ENCODE results near the gene CWC15. TPM values are rescaled to one million over a fixed set of nuclear protein-coding genes. Genes with fewer than 3 reads are reported as not detected.

CWC15 gene
- total and polyA plus RNA-seq, 9 donors = 35.8 to 65.8 (median 56.0) TPM

DNA sequence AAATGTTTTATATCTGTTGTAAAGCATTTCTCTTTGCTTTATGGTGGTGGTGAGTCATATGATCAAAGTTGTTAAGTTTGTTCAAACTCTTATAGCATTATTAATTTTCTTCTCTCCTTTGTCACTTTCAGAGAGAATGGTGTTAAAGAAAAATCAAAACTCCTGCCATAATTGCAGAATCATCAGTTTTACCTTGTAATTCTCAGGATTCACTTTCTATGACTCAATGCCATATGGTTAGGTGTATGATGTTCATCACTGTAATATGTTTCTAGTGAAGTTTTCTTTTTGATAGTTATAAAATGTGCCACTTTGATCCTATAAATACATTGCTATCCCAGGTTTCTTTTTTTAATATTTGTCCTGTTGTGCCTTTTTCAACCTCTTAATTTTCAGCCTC lies 38.0 kb upstream of the CWC15 start:
- H3K36me3 ChIP-seq = no peaks in the 10 kb centered on the region
- H3K4me3 ChIP-seq = no peak overlapping the region
- H3K4me1 ChIP-seq (ENCODE audit: insufficient read depth) = no peaks in the 10 kb centered on the region
- TF ChIP-seq EP300 (IDR thresholded peaks at IDR 0.05) (no peak), POLR2A (IDR thresholded peaks at IDR 0.05) (no peak)
- TF ChIP-seq, protein P1, sequence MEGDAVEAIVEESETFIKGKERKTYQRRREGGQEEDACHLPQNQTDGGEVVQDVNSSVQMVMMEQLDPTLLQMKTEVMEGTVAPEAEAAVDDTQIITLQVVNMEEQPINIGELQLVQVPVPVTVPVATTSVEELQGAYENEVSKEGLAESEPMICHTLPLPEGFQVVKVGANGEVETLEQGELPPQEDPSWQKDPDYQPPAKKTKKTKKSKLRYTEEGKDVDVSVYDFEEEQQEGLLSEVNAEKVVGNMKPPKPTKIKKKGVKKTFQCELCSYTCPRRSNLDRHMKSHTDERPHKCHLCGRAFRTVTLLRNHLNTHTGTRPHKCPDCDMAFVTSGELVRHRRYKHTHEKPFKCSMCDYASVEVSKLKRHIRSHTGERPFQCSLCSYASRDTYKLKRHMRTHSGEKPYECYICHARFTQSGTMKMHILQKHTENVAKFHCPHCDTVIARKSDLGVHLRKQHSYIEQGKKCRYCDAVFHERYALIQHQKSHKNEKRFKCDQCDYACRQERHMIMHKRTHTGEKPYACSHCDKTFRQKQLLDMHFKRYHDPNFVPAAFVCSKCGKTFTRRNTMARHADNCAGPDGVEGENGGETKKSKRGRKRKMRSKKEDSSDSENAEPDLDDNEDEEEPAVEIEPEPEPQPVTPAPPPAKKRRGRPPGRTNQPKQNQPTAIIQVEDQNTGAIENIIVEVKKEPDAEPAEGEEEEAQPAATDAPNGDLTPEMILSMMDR (IDR thresholded peaks at IDR 0.05) = no peak
- H3K27ac ChIP-seq = no peak overlapping the region
- intact Hi-C loops (cut with DNase I) = no loop called here
- H3K27me3 ChIP-seq = no peaks in the 10 kb centered on the region
- no peak for DNase-seq
- H3K9me3 ChIP-seq = no peaks in the 10 kb centered on the region

DNA sequence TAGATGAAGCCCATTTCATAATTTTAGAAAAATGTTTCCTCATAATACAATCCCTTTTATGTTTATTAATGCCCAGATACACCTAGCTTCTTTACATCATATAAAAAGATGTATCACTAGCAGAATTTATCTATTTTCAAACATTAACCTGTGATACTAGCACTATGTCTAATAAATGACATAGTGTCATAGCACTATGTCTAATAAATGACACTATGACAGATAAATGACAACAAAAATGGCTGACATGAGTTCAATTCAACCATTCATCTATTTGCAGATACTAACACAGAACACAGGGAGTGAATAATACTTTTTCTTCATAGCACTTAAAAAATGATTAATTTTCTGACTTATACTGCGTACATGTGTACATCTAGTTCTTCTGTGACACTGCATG lies 32.3 kb upstream of the CWC15 start:
- H3K9me3 ChIP-seq = no peaks in the 10 kb centered on the region
- H3K27me3 ChIP-seq = no peaks in the 10 kb centered on the region
- WGBS, 3 donors = 88 to 95% (median 94%) methylated on average over 1 of the region's 1 CpG
- no peak for DNase-seq
- no peaks in the 10 kb centered on the region for H3K4me1 ChIP-seq (ENCODE audit: insufficient read depth)
- no peak overlapping the region for H3K4me3 ChIP-seq
- intact Hi-C loops (cut with DNase I) = no loop called here
- TF ChIP-seq POLR2A (IDR thresholded peaks at IDR 0.05) = no peak
- TF ChIP-seq, protein P1 (IDR thresholded peaks at IDR 0.05) = no peak
- no peak for TF ChIP-seq EP300 (IDR thresholded peaks at IDR 0.05)
- no peaks in the 10 kb centered on the region for H3K36me3 ChIP-seq
- H3K27ac ChIP-seq = no peak overlapping the region

DNA sequence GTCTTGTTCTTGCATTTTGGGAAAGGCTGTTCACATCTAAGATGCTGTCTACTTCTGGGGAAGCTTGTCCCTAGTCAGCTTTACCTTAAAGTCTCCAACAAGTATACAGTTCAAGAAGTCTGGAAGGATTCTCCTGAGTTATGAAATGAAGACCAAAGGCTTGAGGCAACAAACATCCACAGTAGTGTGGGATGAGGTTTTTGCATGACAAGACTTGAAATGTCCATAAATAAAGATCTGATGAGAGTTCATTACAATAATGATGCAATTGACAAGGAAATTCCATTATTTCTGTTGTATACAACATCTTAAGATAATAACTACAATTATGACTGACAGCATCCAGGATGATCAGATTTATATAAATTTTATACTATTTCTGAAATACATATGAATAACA lies 30.4 kb upstream of the CWC15 start:
- intact Hi-C loops (cut with DNase I) = no loop called here
- Histone ChIP-seq H3K27ac (no peak overlapping the region), H3K36me3 (no peaks in the 10 kb centered on the region), H3K4me3 (no peak overlapping the region), H3K9me3 (no peaks in the 10 kb centered on the region), H3K27me3 (no peaks in the 10 kb centered on the region), H3K4me1 (ENCODE audit: insufficient read depth) (no peaks in the 10 kb centered on the region)
- TF ChIP-seq EP300 (IDR thresholded peaks at IDR 0.05) (no peak), POLR2A (IDR thresholded peaks at IDR 0.05) (no peak)
- TF ChIP-seq, protein P1 (IDR thresholded peaks at IDR 0.05) = no peak
- no peak for DNase-seq

DNA sequence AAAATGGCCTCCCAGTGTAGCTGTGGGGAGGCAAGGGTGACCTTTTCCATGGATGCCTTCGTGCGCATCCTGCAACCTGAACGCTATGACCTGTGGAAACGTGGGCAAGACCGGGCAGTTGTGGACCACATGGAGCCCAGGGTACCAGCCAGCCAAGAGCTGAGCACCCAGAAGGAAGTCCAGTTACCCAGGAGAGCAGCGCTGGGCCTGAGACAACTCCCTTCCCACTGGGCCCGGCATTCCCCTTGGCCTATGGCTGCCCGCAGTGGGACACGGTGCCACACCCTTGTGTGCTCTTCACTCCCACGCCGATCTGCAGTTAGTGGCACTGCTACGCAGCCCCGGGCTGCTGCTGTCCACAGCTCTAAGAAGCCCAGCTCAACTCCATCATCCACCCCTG lies 24.9 kb upstream of the CWC15 start:
- Histone ChIP-seq H3K4me1 (ENCODE audit: insufficient read depth) (no peaks in the 10 kb centered on the region), H3K9me3 (no peaks in the 10 kb centered on the region), H3K36me3 (no peaks in the 10 kb centered on the region), H3K27ac (no peak overlapping the region), H3K4me3 (no peak overlapping the region), H3K27me3 (no peaks in the 10 kb centered on the region)
- 94 to 97% (median 96%) methylated on average over 13 of the region's 13 CpGs for WGBS, 3 donors
- intact Hi-C loops (cut with DNase I) = no loop called here
- no peak for DNase-seq
- no peak for TF ChIP-seq POLR2A (IDR thresholded peaks at IDR 0.05)
- TF ChIP-seq, protein P1 (IDR thresholded peaks at IDR 0.05) = no peak
- no peak for TF ChIP-seq EP300 (IDR thresholded peaks at IDR 0.05)

DNA sequence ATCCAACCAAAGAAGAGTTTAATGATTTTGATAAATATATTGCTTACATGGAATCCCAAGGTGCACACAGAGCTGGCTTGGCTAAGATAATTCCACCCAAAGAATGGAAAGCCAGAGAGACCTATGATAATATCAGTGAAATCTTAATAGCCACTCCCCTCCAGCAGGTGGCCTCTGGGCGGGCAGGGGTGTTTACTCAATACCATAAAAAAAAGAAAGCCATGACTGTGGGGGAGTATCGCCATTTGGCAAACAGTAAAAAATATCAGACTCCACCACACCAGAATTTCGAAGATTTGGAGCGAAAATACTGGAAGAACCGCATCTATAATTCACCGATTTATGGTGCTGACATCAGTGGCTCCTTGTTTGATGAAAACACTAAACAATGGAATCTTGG lies 24.1 kb upstream of the CWC15 start:
- H3K4me3 ChIP-seq = no peak overlapping the region
- H3K9me3 ChIP-seq = no peaks in the 10 kb centered on the region
- TF ChIP-seq, protein P1 (IDR thresholded peaks at IDR 0.05) = no peak
- TF ChIP-seq EP300 (IDR thresholded peaks at IDR 0.05) (no peak), POLR2A (IDR thresholded peaks at IDR 0.05) (no peak)
- 94 to 96% (median 95%) methylated on average over 6 of the region's 6 CpGs for WGBS, 3 donors
- H3K36me3 ChIP-seq = no peaks in the 10 kb centered on the region
- intact Hi-C loops (cut with DNase I) = no loop called here
- no peak overlapping the region for H3K27ac ChIP-seq
- H3K27me3 ChIP-seq = no peaks in the 10 kb centered on the region
- no peaks in the 10 kb centered on the region for H3K4me1 ChIP-seq (ENCODE audit: insufficient read depth)
- no peak for DNase-seq

Data from ovary (tissue), 9 donors.